ENCODE data around the gene MACROH2A1. TPM values are rescaled to one million over a fixed set of nuclear protein-coding genes. Genes with fewer than 3 reads are reported as not detected.

MACROH2A1 gene
- total RNA-seq, 1 donor, result 337 TPM

DNA sequence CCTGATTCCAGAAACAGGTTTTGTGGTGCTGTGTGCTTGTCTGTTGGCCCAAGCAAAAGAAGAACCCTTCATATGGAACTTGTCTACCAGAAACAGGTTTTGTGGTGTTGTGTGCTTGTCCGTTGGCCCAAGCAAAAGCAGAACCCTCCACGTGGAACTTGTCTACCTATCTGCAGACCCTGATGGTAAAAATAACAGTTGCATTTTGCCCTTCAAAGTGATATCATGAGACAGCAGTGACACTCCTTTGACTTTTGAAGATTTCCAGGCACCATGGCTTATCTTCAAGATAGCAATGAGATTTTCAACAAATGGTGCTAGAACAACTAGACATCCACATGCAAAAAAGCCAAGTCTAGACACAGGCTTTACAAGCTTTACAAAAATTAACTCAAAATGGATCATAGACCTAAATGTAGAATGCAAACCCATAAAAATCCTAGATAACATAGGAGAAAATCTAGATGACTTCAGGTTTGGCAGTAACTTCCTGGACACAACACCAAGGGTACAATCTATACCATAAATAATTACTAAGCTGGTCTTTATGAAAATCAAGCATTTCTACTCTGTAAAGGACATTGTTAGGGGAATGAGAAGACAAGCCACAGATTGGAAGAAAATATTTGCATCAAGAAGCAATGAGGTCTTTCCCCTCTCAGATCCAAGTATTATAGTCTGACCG is 16.8 kb downstream of the MACROH2A1 start:
- Histone ChIP-seq H3K9me3 (ENCODE audit: low read depth, low read length) (no peaks in the 10 kb centered on the region), H3K4me3 (ENCODE audit: low read length) (no peak overlapping the region), H3K4me1 (ENCODE audit: insufficient read depth, low read length) (peaks cover 83% of the 10 kb centered on the region), H3K27me3 (ENCODE audit: insufficient read depth, low read length) (no peaks in the 10 kb centered on the region)

- no peaks in the 10 kb centered on the region for H3K9me3 ChIP-seq (ENCODE audit: low read depth, low read length)
- H3K4me1 ChIP-seq (ENCODE audit: insufficient read depth, low read length), result peaks cover 75% of the 10 kb centered on the region
- H3K27me3 ChIP-seq (ENCODE audit: insufficient read depth, low read length), result no peaks in the 10 kb centered on the region
- no peak overlapping the region for H3K4me3 ChIP-seq (ENCODE audit: low read length)
These were observed 19.9 kb downstream of the MACROH2A1 start for GRCh38 chr5:135379046-135379654.

- no peaks in the 10 kb centered on the region for H3K9me3 ChIP-seq (ENCODE audit: low read depth, low read length)
- H3K4me1 ChIP-seq (ENCODE audit: insufficient read depth, low read length), result peaks cover 75% of the 10 kb centered on the region
- H3K4me3 ChIP-seq (ENCODE audit: low read length), result no peak overlapping the region
- H3K27me3 ChIP-seq (ENCODE audit: insufficient read depth, low read length), result no peaks in the 10 kb centered on the region
These were observed 21.0 kb downstream of the MACROH2A1 start for GRCh38 chr5:135377751-135378680.

- Histone ChIP-seq H3K9me3 (ENCODE audit: low read depth, low read length) (no peaks in the 10 kb centered on the region), H3K4me3 (ENCODE audit: low read length) (no peak overlapping the region), H3K27me3 (ENCODE audit: insufficient read depth, low read length) (no peaks in the 10 kb centered on the region), H3K4me1 (ENCODE audit: insufficient read depth, low read length) (peaks cover 75% of the 10 kb centered on the region)
These were observed 21.9 kb downstream of the MACROH2A1 start for GRCh38 chr5:135376961-135377624.

- no peaks in the 10 kb centered on the region for H3K27me3 ChIP-seq (ENCODE audit: insufficient read depth, low read length)
- no peaks in the 10 kb centered on the region for H3K9me3 ChIP-seq (ENCODE audit: low read depth, low read length)
- H3K4me1 ChIP-seq (ENCODE audit: insufficient read depth, low read length), result peaks cover 73% of the 10 kb centered on the region
- H3K4me3 ChIP-seq (ENCODE audit: low read length), result no peak overlapping the region
These were observed 23.8 kb downstream of the MACROH2A1 start for GRCh38 chr5:135375040-135375793.

DNA sequence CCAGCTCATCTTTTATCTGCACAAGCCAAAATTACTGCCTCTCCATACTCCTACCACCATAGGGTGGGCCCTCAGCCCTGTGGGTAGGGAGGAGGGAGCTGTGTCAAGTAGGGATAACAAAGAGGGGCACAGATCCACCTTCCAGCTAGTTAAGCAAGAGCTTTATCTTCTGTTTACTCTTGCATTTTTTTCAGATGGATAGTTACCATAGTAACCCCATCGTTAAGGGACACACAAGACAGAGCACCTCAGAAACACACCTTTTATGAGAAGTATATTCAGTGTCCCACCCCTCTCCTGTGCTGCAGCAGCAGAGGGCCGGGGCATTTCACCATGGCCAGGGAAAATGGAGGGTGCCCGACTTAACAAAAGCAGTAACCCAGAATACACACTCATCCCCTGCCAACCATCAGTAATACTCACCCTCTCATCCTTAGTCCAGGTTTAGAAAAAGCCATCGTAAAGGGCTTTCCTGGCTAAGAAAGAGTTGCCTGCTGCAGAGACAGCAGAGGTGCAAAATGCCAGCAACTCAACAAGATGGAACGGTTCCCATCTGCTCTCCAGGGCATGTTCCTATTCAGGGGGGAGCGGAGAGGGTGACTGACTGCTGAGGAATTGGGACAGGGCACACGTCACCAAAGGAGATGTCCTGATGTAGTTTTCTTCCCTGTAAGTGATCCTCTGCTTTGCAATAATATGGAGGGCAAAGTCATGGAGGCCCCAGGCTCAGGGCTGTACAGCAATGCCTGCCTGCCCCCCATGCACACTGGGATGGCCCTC is 25.1 kb downstream of the MACROH2A1 start:
- Histone ChIP-seq H3K4me1 (ENCODE audit: insufficient read depth, low read length) (peaks cover 61% of the 10 kb centered on the region), H3K9me3 (ENCODE audit: low read depth, low read length) (no peaks in the 10 kb centered on the region)

DNA sequence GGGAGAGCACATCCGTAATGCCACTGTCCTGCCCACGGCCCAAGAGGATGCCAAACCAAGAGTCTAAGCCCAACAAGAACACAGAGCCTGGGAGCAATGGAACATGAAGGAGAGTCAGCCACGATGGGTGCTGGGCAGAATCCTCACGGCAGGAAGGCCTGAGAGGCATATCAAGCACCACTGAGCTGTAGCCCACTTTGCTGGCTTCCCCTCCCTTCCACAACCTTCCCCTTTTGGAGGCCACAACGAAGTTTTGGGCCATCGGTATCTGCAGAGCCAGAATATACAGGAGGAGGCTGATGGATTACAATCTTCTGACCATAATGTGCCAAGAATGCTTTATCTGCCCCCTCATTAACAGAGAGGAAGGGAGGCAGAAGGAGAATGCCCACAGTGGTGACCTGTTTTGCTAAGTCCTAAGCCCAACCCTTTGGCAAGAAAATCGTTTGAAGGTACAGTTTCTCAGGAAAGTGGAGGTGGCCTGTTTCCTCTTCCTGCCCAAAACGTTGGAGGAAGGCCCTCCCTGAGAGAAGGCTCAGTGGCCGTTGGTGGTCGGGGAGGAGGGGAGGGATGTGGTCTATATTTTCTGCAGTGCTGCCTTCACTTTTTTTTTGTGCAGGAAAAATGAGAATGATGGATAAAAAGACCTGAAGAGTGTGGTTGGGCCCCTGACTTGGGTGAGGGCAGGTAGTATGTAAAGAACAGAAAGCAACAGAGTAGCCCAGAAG is 26.2 kb downstream of the MACROH2A1 start:
- H3K4me1 ChIP-seq (ENCODE audit: insufficient read depth, low read length), result peaks cover 50% of the 10 kb centered on the region
- no peaks in the 10 kb centered on the region for H3K9me3 ChIP-seq (ENCODE audit: low read depth, low read length)
- H3K27me3 ChIP-seq (ENCODE audit: insufficient read depth, low read length), result no peaks in the 10 kb centered on the region
- no peak overlapping the region for H3K4me3 ChIP-seq (ENCODE audit: low read length)

More for the DNA sequence above, 25.1 kb downstream of the MACROH2A1 start:
- H3K4me3 ChIP-seq (ENCODE audit: low read length), result no peak overlapping the region
- H3K27me3 ChIP-seq (ENCODE audit: insufficient read depth, low read length), result no peaks in the 10 kb centered on the region

DNA sequence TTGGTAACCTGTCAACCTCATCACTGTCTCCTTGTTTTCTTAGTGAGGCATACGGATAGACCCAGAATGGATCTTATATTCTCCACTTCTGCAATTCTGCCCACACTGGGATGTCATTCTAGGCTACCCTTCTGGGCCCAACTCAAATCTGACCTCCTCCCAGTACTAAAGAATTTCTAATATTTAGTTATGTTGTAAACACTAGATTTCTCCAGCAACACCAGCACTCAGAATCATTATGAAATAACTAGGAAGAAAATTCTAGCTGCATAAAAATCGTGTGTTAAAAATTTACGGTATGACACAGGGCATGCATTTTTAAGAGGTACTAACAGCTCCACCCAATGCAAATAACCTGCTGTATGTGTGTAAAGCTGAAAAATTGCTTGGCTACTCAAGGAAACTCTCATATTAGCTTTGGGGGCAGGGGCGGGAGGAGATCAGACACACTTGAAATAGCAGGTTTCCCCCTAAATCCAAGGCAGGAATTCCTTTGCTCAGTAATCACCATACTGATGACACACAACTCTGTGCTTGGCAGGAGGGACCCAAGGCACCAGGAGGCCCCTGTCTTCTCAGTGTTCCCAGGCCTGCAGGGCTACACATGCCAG is 27.3 kb downstream of the MACROH2A1 start:
- H3K4me1 ChIP-seq (ENCODE audit: insufficient read depth, low read length), result peaks cover 39% of the 10 kb centered on the region
- H3K4me3 ChIP-seq (ENCODE audit: low read length), result no peak overlapping the region
- no peaks in the 10 kb centered on the region for H3K9me3 ChIP-seq (ENCODE audit: low read depth, low read length)
- H3K27me3 ChIP-seq (ENCODE audit: insufficient read depth, low read length), result no peaks in the 10 kb centered on the region

- Histone ChIP-seq H3K4me3 (ENCODE audit: low read length) (no peak overlapping the region), H3K9me3 (ENCODE audit: low read depth, low read length) (no peaks in the 10 kb centered on the region), H3K4me1 (ENCODE audit: insufficient read depth, low read length) (peaks cover 30% of the 10 kb centered on the region), H3K27me3 (ENCODE audit: insufficient read depth, low read length) (no peaks in the 10 kb centered on the region)
These were observed 29.1 kb downstream of the MACROH2A1 start for GRCh38 chr5:135369952-135370351.

GRCh38 chr5:135367554-135367953 is 31.5 kb downstream of the MACROH2A1 start:
- no peaks in the 10 kb centered on the region for H3K9me3 ChIP-seq (ENCODE audit: low read depth, low read length)
- no peaks in the 10 kb centered on the region for H3K27me3 ChIP-seq (ENCODE audit: insufficient read depth, low read length)
- H3K4me3 ChIP-seq (ENCODE audit: low read length), result no peak overlapping the region
- peaks cover 9% of the 10 kb centered on the region for H3K4me1 ChIP-seq (ENCODE audit: insufficient read depth, low read length)

DNA sequence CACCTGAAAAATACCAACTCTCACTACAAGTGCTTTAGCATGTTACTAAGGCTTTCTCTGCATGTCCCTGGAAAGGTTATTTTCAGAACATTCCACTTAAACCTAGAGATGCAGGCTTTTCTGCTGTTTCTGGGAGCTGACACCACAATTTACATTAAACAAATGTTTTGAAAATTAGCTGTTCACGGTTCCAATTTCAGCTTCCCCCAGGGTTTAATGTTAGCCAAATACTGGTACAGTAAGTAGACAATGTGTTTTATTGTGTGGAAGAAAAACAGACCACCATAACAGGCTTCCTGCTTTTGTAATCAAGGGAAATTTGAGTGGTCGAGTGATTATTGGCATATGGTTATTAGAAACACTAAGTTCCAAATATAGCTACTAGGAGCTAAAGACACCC is 32.0 kb downstream of the MACROH2A1 start:
- no peaks in the 10 kb centered on the region for H3K27me3 ChIP-seq (ENCODE audit: insufficient read depth, low read length)
- H3K4me3 ChIP-seq (ENCODE audit: low read length), result no peak overlapping the region
- peaks cover 4% of the 10 kb centered on the region for H3K4me1 ChIP-seq (ENCODE audit: insufficient read depth, low read length)
- H3K9me3 ChIP-seq (ENCODE audit: low read depth, low read length), result no peaks in the 10 kb centered on the region

DNA sequence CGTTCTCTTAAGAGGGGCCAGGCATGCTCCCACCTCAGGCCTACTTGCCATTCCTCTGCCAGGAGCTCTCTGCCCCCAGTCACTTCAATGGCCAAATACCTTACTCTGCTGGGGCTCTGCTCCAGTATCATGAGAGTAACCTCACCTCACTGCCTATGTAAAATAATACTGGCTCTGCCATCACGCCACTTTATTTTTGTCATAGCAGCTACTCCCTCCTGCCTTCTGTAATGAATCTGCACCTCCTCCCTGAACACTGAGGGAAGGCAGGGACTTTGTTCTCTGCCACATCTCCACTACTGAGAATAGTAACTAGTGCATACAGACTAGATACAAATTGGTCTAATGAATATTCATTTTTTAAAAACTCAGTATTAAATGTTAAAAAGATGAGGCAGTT is 33.8 kb downstream of the MACROH2A1 start:
- Histone ChIP-seq H3K27me3 (ENCODE audit: insufficient read depth, low read length) (no peaks in the 10 kb centered on the region), H3K4me1 (ENCODE audit: insufficient read depth, low read length) (peaks cover 5% of the 10 kb centered on the region), H3K9me3 (ENCODE audit: low read depth, low read length) (no peaks in the 10 kb centered on the region), H3K4me3 (ENCODE audit: low read length) (no peak overlapping the region)
